HG03442 (cell line): ENCODE measurements around the gene KRTAP9-7.
"Not testable (repeated sequence)": the region's sequence is repeated elsewhere in the genome, so short reads cannot be mapped to it uniquely, and the experiment has no call there.

Experiments used
- ATAC-seq: cut with Tn5 transposase; IDR thresholded peaks from one replicate; pipeline ENCODE4 v1.9.1; 2021; ENCODE audit warnings: mild to moderate bottlenecking, moderate library complexity; ENCODE audit not compliant: unreplicated experiment

Gene KRTAP9-7, protein sequence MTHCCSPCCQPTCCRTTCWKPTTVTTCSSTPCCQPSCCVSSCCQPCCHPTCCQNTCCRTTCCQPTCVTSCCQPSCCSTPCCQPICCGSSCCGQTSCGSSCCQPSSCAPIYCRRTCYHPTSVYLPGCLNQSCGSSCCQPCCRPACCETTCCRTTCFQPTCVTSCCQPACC

DNA sequence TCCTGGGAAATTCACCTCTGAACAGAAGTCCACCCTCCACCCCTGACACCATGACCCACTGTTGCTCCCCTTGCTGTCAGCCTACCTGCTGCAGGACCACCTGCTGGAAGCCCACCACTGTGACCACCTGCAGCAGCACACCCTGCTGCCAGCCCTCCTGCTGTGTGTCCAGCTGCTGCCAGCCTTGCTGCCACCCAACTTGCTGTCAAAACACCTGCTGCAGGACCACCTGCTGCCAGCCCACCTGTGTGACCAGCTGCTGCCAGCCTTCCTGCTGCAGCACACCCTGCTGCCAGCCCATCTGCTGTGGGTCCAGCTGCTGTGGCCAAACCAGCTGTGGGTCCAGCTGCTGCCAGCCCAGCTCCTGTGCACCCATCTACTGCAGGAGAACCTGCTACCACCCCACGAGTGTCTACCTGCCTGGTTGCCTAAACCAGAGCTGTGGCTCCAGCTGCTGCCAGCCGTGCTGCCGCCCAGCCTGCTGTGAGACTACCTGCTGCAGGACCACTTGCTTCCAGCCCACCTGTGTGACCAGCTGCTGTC, at the start of gene KRTAP9-7:
KRTAP9-7 (plus strand) TSS at position 51 of the 543 bp plus-strand sequence; CDS start at position 51, 0 bp downstream.
- not testable (repeated sequence) for ATAC-seq

DNA sequence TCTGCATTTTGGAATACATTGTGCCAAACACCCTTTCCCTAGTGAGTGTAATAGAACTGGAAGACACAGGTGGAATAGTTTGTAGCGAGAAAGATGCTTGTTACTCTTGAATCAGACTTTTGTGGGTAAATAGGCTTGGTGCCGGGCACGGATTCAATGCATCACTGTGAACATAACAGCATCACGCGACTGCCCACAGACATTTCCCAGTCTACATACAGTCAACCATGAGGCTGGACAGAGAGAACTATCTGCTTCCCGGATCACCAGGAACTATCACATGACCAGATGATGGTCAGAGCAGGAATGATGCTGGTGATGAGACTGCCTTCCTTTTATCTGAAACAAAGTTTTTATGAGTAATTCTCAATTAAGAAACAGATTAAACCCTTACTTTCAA, 49.4 kb upstream of the KRTAP9-7 start:
- no peak for ATAC-seq

DNA sequence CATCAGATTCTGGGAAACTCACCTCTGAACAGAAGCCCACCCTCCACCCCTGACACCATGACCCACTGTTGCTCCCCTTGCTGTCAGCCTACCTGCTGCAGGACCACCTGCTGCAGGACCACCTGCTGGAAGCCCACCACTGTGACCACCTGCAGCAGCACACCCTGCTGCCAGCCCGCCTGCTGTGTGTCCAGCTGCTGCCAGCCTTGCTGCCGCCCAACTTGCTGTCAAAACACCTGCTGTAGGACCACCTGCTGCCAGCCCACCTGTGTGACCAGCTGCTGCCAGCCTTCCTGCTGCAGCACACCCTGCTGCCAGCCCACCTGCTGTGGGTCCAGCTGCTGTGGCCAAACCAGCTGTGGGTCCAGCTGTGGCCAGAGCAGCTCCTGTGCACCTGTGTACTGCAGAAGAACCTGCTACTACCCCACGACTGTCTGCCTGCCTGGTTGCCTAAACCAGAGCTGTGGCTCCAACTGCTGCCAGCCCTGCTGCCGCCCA, 48.9 kb upstream of the KRTAP9-7 start, which contains the start of gene KRTAP9-2:
KRTAP9-2 (plus strand) TSS at position 51 of the 498 bp plus-strand sequence; CDS start at position 58, 7 bp downstream.
- ATAC-seq: not testable (repeated sequence)

DNA sequence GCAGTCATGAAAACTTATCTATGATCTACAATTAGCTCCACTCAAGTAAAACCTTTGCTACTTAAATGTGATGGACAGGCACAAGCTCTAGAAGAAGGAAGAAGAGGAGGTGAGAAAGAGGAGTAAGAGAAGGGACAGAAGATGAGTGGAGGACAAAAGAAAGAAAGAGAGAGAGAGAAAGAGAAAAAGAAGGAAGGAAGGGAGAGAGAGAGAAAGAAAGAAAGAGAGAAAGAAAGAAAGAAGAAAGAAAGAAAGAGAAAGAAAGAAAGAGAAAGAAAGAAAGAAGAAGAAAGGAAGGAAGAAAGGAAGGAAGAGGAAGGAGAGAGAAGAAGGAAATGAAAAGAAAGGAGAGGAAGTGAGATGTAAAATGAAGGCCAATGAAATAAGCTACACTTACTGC, 45.4 kb upstream of the KRTAP9-7 start:
- no peak for ATAC-seq

DNA sequence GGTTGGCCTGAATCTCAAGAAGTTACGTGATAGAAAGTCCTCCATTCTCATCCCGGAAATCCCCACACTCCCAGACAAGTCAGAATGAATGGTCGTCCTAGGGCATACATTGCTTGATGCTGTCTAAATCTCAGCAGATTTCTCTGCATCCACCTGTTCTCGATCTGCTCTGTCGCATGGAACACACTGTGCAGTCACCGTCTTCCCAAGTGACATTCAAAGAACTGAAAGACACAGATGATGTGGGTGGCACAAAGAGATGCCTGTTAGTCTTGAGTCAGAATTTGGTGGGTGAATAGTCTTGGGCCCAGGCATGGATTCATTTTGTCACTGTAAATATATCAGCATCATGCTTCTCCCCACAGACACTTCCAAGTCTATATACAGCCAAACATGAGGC, 43.8 kb upstream of the KRTAP9-7 start:
- ATAC-seq: no peak

DNA sequence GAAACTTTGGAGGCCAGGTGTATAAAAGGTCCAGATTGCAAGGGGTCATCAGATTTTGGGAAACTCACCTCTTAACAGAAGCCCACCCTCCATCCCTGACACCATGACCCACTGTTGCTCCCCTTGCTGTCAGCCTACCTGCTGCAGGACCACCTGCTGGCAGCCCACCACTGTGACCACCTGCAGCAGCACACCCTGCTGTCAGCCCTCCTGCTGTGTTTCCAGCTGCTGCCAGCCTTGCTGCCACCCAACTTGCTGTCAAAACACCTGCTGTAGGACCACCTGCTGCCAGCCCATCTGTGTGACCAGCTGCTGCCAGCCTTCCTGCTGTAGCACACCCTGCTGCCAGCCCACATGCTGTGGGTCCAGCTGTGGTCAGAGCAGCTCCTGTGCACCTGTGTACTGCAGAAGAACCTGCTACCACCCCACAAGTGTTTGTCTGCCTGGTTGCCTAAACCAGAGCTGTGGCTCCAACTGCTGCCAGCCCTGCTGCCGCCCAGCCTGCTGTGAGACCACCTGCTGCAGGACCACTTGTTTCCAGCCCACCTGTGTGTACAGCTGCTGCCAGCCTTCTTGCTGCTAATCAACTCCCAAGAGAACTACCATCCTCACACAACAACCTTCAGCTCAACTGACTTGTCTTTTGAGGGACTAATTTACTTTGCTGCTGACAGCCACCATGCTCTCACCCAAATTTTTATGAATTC, 42.9 kb upstream of the KRTAP9-7 start, which contains the start of gene KRTAP9-3:
KRTAP9-3 (plus strand) TSS at position 51 of the 707 bp plus-strand sequence; CDS start at position 104, 53 bp downstream.
- not testable (repeated sequence) for ATAC-seq

DNA sequence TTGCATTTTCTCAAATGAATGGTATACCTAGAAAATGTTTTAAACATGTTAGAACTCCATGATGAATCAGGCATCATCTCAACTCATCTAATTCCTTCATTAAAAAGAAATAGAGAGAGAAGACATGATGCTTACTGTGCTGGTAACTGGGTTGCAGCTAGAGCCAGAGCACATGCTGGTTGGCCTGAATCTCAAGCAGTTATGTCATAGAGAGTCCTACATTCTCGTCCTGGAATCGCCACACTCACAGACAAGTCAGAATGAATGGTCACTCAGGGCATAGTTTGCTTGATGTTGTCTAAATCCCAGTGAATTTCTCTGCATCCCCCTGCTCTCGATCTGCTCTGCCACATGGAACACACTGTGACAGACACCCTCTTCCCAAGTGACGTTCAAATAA, 38.4 kb upstream of the KRTAP9-7 start:
- not testable (repeated sequence) for ATAC-seq

DNA sequence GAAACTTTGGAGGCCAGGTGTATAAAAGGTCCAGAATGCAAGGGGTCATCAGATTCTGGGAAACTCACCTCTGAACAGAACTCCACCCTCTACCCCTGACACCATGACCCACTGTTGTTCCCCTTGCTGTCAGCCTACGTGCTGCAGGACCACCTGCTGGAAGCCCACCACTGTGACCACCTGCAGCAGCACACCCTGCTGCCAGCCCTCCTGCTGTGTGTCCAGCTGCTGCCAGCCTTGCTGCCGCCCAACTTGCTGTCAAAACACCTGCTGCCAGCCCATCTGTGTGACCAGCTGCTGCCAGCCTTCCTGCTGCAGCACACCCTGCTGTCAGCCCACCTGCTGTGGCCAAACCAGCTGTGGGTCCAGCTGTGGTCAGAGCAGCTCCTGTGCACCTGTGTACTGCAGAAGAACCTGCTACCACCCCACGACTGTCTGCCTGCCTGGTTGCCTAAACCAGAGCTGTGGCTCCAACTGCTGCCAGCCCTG, 37.5 kb upstream of the KRTAP9-7 start, which contains the start of gene KRTAP9-8:
KRTAP9-8 (plus strand) TSS at position 51 of the 489 bp plus-strand sequence; CDS start at position 104, 53 bp downstream.
- not testable (repeated sequence) for ATAC-seq

DNA sequence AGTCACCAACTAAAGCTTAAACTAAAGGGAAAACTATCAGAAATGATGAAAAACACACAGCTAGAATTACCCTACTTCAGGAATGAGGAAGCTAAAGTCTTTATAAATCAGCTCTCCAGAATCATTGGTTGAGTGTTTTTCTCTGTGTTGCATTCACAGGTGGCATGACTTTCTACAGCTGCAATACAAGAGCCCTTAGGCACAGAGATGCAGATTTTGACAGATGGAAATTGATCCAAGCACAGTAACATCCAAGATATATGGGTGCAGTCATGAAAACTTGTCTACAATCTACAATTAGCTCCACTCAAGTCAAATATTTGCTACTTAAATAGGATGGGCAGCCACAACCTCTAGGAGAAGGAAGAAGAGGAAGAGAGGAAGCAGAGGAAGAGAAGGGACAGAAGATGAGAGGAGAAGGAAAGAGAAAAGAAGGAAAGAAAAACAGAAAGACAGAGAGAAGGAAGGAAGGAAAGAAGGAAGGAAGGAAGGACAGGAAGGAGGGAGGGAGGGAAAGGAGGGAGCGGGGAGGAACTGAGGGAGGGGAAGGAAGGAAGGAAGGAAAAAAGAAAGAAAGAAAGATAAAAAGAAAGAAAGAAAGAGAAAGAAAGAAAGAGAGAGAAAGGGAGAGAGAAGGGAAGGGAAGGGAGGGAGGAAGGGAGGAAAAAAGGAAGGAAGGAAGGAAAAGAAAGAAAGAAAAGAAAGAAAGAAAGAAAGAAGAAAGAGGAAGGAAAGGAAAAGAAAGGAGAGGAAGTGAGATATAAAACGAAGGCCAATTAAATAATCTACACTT, 28.3 kb upstream of the KRTAP9-7 start:
- ATAC-seq: not testable (repeated sequence)

DNA sequence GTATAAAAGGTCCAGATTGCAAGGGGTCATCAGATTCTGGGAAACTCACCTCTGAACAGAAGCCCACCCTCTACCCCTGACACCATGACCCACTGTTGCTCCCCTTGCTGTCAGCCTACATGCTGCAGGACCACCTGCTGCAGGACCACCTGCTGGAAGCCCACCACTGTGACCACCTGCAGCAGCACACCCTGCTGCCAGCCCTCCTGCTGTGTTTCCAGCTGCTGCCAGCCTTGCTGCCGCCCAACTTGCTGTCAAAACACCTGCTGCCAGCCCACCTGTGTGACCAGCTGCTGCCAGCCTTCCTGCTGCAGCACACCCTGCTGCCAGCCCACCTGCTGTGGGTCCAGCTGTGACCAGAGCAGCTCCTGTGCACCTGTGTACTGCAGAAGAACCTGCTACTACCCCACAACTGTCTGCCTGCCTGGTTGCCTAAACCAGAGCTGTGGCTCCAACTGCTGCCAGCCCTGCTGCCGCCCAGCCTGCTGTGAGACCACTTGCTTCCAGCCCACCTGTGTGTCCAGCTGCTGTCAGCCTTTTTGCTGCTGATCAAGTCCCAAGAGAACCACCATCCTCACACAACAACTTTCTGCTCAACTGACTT, 25.8 kb upstream of the KRTAP9-7 start, which contains the start of gene KRTAP9-4:
KRTAP9-4 (plus strand) TSS at position 51 of the 604 bp plus-strand sequence; CDS start at position 85, 34 bp downstream.
- not testable (repeated sequence) for ATAC-seq

DNA sequence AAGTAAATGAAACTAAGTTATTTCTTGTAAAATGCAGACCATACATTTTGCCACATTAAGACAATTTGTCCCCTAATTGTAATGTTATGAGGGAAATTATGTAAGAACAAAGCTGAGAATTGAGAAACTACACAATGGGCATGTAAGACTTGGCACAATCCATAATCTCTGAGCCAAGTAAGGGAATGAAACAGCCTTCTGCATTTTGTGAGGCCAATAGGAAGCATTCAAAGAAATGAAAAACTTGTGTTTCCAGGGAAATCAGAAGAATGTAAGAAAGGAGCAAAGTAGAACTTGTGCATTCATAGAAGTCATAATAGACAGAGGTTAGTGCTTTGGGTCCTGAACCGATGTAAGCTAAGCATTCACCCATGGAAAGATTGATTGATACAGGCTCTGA, 24.2 kb upstream of the KRTAP9-7 start:
- ATAC-seq: no peak

DNA sequence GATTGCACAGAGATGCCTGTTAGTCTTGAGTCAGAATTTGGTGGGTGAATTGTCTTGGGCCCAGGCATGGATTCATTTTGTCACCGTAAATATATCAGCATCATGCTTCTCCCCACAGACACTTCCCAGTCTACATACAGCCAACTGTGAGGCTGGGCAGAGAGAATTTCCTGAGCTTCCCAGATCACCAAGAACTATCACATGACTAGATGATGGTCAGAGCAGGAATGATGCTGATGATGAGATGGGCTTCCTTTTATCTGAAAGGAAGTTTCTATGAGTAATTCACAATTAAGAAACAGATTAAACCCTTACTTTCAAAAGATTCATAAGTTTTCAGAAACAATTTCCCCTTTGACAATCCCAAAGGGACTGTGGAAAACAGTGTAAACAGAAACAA, 20.6 kb upstream of the KRTAP9-7 start:
- ATAC-seq: no peak

DNA sequence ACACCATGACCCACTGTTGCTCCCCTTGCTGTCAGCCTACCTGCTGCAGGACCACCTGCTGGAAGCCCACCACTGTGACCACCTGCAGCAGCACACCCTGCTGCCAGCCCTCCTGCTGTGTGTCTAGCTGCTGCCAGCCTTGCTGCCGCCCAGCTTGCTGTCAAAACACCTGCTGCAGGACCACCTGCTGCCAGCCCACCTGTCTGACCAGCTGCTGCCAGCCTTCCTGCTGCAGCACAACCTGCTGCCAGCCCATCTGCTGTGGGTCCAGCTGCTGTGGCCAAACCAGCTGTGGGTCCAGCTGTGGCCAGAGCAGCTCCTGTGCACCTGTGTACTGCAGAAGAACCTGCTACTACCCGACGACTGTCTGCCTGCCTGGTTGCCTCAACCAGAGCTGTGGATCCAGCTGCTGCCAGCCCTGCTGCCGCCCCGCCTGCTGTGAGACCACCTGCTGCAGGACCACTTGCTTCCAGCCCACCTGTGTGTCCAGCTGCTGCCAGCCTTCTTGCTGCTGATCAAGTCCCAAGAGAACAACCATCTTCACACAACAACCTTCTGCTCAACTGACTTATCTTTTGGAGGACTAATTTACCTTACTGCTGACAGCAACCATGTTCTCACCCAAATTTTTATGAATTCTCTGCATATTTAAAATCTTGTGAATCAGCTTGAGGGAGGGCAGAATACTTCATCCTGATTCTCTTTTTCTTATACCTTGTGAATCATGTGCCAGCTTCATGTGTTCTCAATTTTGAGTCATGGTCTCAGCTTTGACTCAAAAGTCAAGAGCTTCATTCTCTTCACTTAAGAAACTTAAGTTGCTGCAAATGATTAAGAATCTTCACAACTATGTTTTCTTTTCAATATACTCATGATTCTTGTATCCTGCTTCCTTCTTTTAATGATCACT, 19.9 kb upstream of the KRTAP9-7 start, which contains the start of gene KRTAP9-9:
KRTAP9-9 (plus strand) TSS at position 4 of the 910 bp plus-strand sequence.
- not testable (repeated sequence) for ATAC-seq

DNA sequence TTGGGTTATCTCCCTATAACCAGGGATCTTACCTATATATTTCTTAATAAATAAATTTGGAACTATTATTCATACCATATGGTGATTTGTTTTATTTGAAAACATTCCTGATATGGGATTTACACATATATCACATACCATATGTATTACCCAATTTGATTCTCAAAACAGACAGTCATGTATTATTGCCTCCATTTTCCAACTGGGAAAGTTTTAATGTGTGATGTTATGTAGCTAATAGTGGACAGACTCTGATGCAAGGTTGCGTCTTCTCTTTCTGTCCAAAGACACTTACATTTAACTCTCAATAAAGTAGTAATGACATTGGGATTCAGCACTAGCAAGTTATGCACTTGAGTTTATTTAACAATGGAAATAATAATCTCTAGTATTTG, 19.2 kb upstream of the KRTAP9-7 start:
- no peak for ATAC-seq

DNA sequence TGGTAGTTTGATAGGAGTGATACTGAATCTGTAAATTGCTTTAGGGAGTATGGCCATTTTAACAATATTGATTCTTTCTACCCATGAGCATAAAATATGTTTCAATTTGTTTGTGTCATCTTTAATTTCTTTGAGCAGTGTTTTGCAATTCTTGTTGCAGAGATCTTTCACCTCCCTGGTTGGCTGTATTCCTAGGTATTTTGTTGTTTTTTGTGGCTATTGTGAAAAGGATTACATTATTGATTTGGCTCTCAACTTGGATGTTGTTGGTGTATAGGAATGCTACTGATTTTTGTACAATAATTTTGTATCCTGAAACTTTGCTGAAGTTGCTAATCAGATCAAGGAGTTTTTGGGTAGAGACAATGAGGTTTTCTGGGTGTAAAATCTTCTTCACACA, 17.1 kb upstream of the KRTAP9-7 start:
- ATAC-seq: no peak

DNA sequence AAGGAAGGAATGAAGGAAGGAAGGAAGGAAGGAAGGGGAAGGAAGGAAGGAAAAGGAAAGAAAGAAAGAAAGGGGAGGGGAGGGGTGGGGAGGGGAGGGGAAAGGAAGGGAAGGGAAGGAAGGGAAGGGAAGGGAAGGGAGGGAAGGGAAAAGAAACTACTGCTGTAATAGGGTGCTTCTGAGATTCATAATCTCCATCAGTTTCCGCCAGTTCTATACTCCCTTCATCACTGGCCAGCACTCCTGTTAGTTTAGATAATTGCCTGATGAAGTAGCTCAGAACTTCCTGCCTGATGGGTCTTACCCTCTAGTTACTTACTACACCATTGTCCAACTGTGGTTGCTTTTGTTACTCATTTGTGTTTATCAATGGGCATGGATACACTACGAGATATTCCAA, 12.3 kb upstream of the KRTAP9-7 start:
- no peak for ATAC-seq

DNA sequence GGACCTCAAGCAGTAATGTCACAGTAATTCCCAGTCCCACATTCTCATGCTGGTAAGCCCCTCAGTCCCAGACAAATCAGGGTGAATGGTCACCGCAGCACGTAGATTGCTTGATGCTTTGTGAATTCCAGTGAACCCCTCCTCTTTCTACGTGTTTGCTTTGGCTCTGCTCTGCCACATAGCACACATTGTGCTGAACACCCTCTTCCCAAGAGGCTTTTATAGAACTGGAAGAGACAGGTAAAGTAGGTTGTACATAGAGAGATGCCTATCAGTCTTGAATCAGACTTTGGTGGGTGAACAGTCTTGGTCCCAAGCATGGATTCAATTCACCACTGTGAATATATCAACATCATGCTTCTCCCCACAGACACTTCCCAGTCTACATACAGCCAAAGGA, 10.9 kb upstream of the KRTAP9-7 start:
- no peak for ATAC-seq

DNA sequence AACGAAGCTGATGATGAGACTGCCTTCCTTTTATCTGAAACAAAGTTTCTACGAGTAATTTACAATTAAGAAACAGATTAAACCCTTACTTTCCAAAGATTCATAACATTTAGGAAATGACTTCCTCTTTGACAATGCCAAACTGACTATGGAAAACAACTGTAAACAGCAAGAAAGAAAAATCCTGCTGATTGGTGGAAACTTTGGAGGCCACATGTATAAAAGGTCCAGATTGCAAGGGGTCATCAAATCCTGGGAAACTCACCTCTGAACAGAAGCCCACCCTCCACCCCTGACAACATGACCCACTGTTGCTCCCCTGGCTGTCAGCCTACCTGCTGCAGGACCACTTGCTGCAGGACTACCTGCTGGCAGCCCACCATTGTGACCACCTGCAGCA, 10.4 kb upstream of the KRTAP9-7 start, which contains the start of gene KRTAP9-6:
KRTAP9-6 (plus strand) TSS at position 301 of the 400 bp plus-strand sequence; CDS start at position 301, 0 bp downstream.
- ATAC-seq: no peak

DNA sequence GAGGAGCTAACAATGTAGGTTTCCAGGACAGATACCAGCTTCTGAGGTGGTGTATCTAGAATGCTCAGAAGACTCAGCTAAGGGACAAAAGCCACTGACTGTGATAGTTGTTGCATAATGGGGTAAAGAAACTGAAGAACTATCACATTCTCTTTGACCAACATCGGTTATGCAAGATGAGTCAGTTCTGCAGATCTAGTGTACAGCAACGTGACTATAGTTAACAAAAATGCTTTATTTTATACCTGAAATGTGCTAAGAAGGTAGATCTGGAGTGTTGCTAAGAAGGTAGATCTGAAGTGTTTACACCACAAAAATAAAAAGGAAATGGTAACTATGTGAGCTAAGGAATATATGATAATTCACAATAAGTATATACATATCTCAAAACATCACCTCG, 7.8 kb upstream of the KRTAP9-7 start:
- ATAC-seq: no peak
